Glutamatergic neuron (in vitro differentiated cells): ENCODE data around the gene STAMBPL1. TPM values are rescaled to one million over a fixed set of nuclear protein-coding genes. Genes with fewer than 3 reads are reported as not detected.

ENCODE experiments used
- DNase-seq: peaks from one replicate; pipeline ENCODE4 v3.0.0; 2022
- H3K27ac Mint-ChIP-seq: one replicate; pipeline ENCODE4 v1.8.0; 2020; ENCODE audit warnings: mild to moderate bottlenecking, mixed read lengths, inconsistent platforms; ENCODE audit not compliant: unreplicated experiment
- H3K27me3 Mint-ChIP-seq: one replicate; pipeline ENCODE4 v1.8.0; 2020; ENCODE audit warnings: mild to moderate bottlenecking, moderate library complexity, mixed read lengths, inconsistent platforms; ENCODE audit not compliant: unreplicated experiment
- H3K36me3 Mint-ChIP-seq: one replicate; pipeline ENCODE4 v1.8.0; 2020; ENCODE audit warnings: mild to moderate bottlenecking, mixed read lengths, inconsistent platforms; ENCODE audit not compliant: unreplicated experiment
- H3K4me1 Mint-ChIP-seq: one replicate; pipeline ENCODE4 v1.8.0; 2020; ENCODE audit warnings: mild to moderate bottlenecking, low read depth, mixed read lengths, inconsistent platforms; ENCODE audit not compliant: unreplicated experiment
- H3K4me3 Mint-ChIP-seq: one replicate; pipeline ENCODE4 v1.8.0; 2020; ENCODE audit warnings: mild to moderate bottlenecking, mixed read lengths, inconsistent platforms; ENCODE audit not compliant: unreplicated experiment
- H3K9me3 Mint-ChIP-seq: one replicate; pipeline ENCODE4 v1.8.0; 2020; ENCODE audit warnings: mild to moderate bottlenecking, moderate library complexity, mixed read lengths, inconsistent platforms; ENCODE audit not compliant: unreplicated experiment
- CTCF ChIP-seq: fragments of 200-600 bp; sonication (generic); IDR thresholded peaks from one replicate; pipeline ENCODE4 v1.5.0; 2021; ENCODE audit not compliant: partially characterized antibody, unreplicated experiment
- total RNA-seq: library from RNA; stranded (reverse); fragmentation: NEBNext Ultra II Directional; extraction: Animal tissue kit (Norgen Biotek cat#: 25700); gene quantifications from one replicate; pipeline ENCODE4 v1.2.1, GENCODE V29; 2021; ENCODE audit not compliant: unreplicated experiment

Gene STAMBPL1
- total RNA-seq, 1 donor from 2014 or later = 4.4 TPM

GRCh38 chr10:88954458-88955083 is 74.5 kb downstream of the STAMBPL1 start:
- no peak for DNase-seq
- no peak overlapping the region for H3K4me3 Mint-ChIP-seq
- H3K27me3 Mint-ChIP-seq = no peaks in the 10 kb centered on the region
- H3K4me1 Mint-ChIP-seq = peaks cover 11% of the 10 kb centered on the region
- no peaks in the 10 kb centered on the region for H3K36me3 Mint-ChIP-seq
- H3K27ac Mint-ChIP-seq = no peak overlapping the region
- H3K9me3 Mint-ChIP-seq = peaks cover 2% of the 10 kb centered on the region
- no peak for TF ChIP-seq CTCF

- no peaks in the 10 kb centered on the region for H3K36me3 Mint-ChIP-seq
- no peak for TF ChIP-seq CTCF
- no peak overlapping the region for H3K27ac Mint-ChIP-seq
- no peak for DNase-seq
- no peak overlapping the region for H3K4me3 Mint-ChIP-seq
- peaks cover under 1% of the 10 kb centered on the region for H3K4me1 Mint-ChIP-seq
- H3K27me3 Mint-ChIP-seq = no peaks in the 10 kb centered on the region
- peaks cover 2% of the 10 kb centered on the region for H3K9me3 Mint-ChIP-seq
Observed at GRCh38 chr10:88957381-88957780, 77.3 kb downstream of the STAMBPL1 start.

- Mint-ChIP-seq H3K36me3 (no peaks in the 10 kb centered on the region), H3K4me3 (no peak overlapping the region), H3K9me3 (peaks cover 2% of the 10 kb centered on the region), H3K4me1 (no peaks in the 10 kb centered on the region), H3K27me3 (no peaks in the 10 kb centered on the region), H3K27ac (no peak overlapping the region)
- TF ChIP-seq CTCF = no peak
- DNase-seq = no peak
Observed at GRCh38 chr10:88958721-88959120, 78.7 kb downstream of the STAMBPL1 start.

GRCh38 chr10:88960802-88961201 is 80.8 kb downstream of the STAMBPL1 start:
- no peak for TF ChIP-seq CTCF
- peaks cover 2% of the 10 kb centered on the region for H3K9me3 Mint-ChIP-seq
- H3K27ac Mint-ChIP-seq = no peak overlapping the region
- no peak overlapping the region for H3K4me3 Mint-ChIP-seq
- H3K36me3 Mint-ChIP-seq = no peaks in the 10 kb centered on the region
- H3K4me1 Mint-ChIP-seq = no peaks in the 10 kb centered on the region
- no peak for DNase-seq
- H3K27me3 Mint-ChIP-seq = no peaks in the 10 kb centered on the region

- Mint-ChIP-seq H3K27ac (no peak overlapping the region), H3K9me3 (peaks cover 2% of the 10 kb centered on the region), H3K4me3 (no peak overlapping the region), H3K36me3 (no peaks in the 10 kb centered on the region), H3K4me1 (no peaks in the 10 kb centered on the region), H3K27me3 (no peaks in the 10 kb centered on the region)
- DNase-seq = no peak
- no peak for TF ChIP-seq CTCF
Observed at GRCh38 chr10:88961266-88961665, 81.2 kb downstream of the STAMBPL1 start.
